GM19468 (cell line): ENCODE results near the gene IFT88.

ENCODE experiments used
- ATAC-seq: cut with Tn5 transposase; IDR thresholded peaks from one replicate; pipeline ENCODE4 v1.9.1; 2021; ENCODE audit warnings: mild to moderate bottlenecking, moderate library complexity, moderate number of reproducible peaks; ENCODE audit not compliant: unreplicated experiment; ENCODE audit errors: extremely low read depth

Gene IFT88

GRCh38 chr13:20711301-20712044, 144.5 kb downstream of the IFT88 start:
- no peak for ATAC-seq

- no peak for ATAC-seq
These were observed 146.0 kb downstream of the IFT88 start for GRCh38 chr13:20713014-20713376.

GRCh38 chr13:20713751-20714150, 146.8 kb downstream of the IFT88 start:
- no peak for ATAC-seq

DNA sequence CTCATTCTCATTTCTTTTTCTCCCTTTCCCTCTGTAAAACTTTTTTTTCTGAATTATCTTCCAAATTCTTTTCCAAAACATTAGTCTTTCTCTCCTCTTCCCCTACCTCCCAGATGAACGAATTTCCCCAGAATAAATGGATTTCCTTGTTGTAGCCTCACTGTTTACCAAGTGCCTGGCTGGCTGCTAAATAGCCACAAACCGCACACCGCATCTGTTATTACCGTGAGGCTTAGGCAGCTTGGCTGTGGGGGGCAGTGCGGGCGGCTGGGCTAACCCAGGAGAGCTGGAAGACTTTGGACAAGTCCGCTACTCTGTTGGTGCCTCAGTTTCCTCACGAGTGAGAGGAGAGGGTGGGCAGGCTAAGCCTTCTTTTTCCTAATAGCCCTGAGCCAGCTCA, 147.2 kb downstream of the IFT88 start:
- no peak for ATAC-seq

DNA sequence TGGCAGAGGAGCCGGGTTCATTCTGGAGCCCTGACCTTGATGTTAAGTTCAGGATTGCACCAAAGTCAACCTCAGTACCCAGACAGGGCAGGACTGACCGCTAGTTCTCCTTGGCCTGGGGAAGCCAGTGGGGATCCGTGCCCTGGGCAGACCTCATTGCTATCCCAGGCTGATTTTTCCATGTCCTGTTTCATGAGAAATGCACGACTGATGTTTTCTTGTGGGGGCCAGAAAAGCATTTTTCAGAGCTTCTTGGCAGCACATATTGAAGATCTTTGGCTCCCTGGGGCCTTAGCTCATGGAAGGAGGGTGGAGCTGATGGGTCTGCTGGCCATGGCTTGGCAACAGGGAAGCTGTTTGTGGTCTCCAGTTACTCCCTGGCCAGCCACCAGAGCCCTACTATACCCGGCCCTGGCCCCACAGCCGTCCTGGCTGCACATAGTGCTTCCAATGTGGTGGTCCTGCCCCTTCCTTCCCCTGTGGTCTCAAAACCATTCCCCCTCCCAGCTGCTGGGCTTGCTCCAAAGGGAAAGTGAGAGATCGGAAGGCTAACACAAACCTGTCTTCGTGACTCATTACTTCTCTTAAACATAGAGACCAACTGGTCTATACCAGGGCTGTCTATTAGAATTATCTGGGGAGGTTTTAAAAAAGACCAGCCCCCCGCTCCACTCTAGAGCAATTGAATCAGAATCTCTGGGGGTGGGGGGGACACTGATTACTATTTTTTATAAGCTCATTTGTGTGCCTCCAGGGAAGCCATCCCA, 147.8 kb downstream of the IFT88 start:
- no peak for ATAC-seq

DNA sequence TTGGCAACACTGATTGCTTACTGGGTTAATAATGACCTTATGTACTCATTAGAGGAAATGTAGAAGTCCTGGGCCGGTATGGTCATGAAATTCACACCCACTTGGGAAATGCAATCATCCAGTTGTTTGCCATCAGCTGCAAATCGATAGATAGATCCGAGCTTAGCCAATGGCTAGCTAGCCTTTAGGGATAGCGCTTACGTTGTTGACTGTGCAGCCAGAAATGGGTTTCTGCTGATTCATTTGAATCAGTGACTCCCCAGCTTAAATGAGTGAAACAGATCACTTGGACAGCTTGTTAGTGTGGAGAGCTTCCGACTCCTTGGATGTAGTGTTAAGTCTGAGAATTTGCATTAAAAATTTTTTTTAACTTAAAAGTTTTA, 148.4 kb downstream of the IFT88 start:
- no peak for ATAC-seq

DNA sequence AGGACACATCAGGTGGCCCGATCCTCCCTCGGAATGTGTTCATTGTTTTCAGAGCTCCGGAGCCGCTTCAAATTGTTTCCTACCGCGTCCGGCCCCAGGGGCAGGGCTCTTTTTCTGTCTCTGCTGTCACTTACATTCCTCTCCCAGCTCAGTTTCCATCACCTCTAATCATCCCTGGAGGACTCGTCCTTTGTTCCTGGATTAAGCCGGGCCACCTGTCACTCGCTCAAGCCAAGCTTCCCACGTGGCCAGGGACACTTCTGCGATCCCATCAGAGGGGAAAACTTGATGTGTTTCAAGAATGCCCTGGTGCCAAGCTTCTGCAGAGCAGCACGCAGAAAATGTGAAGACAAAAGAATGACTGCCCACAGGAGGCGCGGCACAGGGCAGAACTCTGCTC, 150.0 kb downstream of the IFT88 start:
- no peak for ATAC-seq

DNA sequence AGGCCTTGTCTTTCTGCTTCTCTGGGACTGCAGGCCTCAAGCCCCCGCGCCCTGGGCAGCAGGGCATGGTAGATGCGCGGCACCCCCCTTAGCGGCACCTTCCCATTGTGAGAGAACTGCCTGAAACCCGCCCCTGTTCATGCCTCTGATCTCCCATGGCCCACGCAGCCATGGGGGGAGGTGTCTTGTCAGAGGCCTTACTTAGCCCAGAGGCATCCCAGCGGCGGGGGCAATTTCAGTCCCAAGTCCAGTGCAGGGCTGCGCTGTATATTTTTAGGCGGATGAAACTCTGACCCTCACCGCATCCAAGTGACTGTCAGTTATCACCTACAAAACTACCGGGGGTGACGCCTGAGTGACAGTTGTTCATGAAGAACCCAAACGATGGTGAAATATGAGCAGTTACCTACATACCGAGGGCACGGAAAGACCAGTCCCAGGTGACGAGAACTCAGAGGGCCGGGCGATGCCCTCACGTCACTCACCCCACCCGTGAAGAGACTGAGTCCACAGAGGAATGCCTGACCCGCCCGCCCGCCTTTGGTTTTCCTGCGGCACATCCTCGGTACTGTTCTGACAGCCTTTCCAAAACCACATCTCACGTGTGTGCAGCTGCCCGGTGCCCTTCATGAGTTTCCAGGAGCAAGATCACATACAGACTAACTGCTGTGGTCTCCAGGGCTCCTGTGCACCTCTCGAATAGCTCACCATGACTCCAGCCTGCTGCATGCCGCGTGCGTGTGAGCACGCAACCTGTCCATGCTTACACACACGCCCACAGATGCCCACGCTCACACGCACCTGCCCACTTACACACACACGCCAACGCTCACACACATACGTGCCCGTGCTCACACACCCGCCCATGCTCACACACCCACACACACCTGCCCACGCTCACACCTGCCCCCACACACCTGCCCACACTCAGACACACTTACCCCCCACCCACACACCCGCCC, 150.9 kb downstream of the IFT88 start:
- no peak for ATAC-seq

GRCh38 chr13:20718958-20719566, 152.1 kb downstream of the IFT88 start:
- no peak for ATAC-seq

- ATAC-seq = no peak
These were observed 152.8 kb downstream of the IFT88 start for GRCh38 chr13:20719783-20720182.

DNA sequence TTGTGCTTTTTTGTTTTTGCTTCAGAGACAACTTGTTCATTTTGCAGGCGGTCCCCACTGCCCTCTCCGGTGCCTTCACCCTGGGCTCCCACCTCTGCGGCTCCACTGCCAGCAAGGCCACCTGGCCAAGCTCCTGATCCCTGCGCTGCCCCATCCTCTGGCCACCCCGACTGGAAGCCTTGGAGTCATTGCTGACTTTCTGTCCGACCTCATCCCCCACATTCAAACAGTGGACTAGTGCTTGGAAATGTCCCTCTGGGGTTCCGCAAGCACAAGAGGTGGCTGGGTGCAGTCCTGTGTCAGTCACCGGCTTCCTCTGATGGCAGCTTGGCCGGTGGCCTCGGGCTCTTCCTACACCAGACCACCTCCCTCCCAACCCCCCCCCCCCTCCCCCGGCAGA, 153.5 kb downstream of the IFT88 start:
- no peak for ATAC-seq

DNA sequence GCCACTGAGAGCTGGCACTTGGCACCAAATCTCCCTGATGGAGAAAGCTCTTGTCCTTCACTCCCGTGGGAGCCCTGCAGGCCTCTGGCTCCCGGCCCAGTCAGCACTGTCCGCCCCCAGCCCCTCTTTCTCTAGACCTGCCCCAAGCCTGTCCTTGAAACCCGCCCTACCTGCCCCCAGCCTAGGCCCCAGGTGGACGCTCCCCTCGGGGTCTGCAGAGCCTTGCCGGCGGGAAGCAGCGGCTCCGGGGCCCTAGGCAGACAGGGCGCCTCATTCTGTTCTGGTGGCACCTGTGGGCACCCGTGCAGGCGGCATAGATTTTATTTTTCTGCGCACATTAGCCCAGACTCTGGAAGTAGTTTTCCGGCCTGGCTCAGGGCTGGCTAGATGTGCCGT, 154.1 kb downstream of the IFT88 start:
- ATAC-seq = no peak

GRCh38 chr13:20721454-20722357, 154.7 kb downstream of the IFT88 start:
- ATAC-seq = no peak

DNA sequence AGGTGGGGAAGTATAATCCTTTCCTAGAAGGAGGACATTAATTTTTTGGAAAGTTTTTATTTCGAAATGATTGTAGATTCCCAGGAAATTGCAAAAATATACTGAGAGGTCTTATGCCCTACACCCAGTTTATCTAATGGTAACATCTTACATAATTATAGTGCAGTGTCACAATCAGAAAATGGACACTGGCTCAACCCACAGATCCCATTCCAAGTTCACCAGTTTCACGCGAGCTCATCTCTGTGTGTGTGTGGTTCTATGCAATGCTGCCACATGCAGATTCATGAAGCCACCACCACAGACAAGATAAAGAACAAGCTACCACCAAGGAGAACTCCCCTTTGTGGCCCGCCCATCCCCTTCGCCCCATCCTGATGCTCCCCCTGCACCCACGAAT, 160.9 kb downstream of the IFT88 start:
- no peak for ATAC-seq

DNA sequence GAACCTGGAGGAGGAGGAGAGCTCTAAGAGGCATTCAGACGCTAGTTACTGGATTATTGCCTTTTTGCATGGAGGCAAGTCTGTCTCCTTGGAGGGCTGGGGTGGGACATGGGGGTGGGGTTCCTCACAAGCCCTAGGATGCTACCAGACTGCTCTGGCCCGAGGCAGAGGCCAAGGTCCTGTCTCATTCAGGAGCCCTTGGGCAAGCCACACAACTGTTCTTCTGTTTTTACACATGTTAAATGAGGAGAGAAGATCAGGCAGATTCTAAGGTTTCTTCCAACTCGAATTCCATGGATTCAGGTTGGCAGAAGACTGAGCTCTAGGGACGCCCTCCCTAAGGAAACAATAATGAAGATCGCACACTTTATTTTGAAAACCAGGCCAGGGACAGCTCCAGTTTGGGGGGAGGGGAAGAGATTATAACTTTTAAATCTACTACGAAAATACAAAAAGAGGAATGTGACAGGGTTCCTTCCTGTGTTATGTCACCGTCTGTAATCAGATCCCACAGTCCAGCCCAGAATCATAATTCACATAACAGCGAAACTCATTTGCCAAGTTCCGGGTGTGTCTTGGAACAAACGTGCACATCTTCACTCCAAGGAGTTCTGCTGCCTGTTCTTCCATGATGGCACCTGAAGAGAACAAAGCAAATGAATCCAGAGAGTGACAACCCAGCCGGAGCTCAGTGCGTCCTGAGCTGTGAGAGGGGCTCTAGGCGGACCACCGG, 161.8 kb downstream of the IFT88 start:
- ATAC-seq = no peak

- ATAC-seq = no peak
These were observed 163.0 kb downstream of the IFT88 start for GRCh38 chr13:20729633-20730585.

DNA sequence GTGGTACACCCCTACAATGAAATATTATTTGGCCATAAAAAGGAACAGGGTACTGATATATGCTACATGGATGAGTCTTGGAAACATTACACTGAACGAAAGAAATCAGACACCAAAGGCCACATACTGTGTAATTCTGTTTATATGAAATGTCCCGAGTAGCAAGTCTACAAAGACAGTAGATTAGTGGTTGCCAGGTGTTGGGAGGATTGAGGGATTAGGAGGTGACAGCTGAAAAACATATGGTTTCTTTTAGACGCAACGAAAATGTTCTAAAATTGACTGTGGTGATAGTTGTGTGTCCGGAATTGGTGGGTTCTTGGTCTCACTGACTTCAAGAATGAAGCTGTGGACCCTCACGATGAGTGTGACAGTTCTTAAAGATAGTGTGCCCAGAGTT, 171.7 kb downstream of the IFT88 start:
- ATAC-seq = no peak

GRCh38 chr13:20740021-20740420, 173.1 kb downstream of the IFT88 start:
- no peak for ATAC-seq
